GM23248 (cell line): ENCODE results near the gene TAMALIN. TPM values are rescaled to one million over a fixed set of nuclear protein-coding genes. Genes with fewer than 3 reads are reported as not detected.

Experiments used
- DNase-seq: peaks from one replicate; pipeline ENCODE4 v3.0.0-alpha.2; 2015
- H2AFZ ChIP-seq: fragments of 200-600 bp; sonication (generic); 2 replicates; pipeline ENCODE4 v1.6.1; 2016; ENCODE audit warnings: antibody characterized with exemption
- H3F3A ChIP-seq: fragments of 200-600 bp; sonication (generic); 2 replicates; pipeline ENCODE4 v1.6.1; 2016; ENCODE audit warnings: mild to moderate bottlenecking, antibody characterized with exemption, mixed run types; ENCODE audit not compliant: insufficient read depth
- H3K27ac ChIP-seq: fragments of 200-600 bp; sonication (generic); 2 replicates; pipeline ENCODE4 v1.5.1; 2016; ENCODE audit warnings: mild to moderate bottlenecking
- H3K27me3 ChIP-seq: fragments of 200-600 bp; sonication (generic); replicated peaks from 2 replicates; pipeline ENCODE4 v1.6.1; 2016; ENCODE audit warnings: mild to moderate bottlenecking; ENCODE audit not compliant: insufficient read depth
- H3K36me3 ChIP-seq: fragments of 200-600 bp; sonication (generic); 2 replicates; pipeline ENCODE4 v1.6.1; 2016; ENCODE audit warnings: low read depth, mild to moderate bottlenecking
- H3K4me1 ChIP-seq: fragments of 200-600 bp; sonication (generic); 2 replicates; pipeline ENCODE4 v1.6.1; 2016; ENCODE audit warnings: mild to moderate bottlenecking; ENCODE audit not compliant: insufficient read depth
- H3K4me2 ChIP-seq: fragments of 200-600 bp; sonication (generic); one replicate; pipeline ENCODE4 v1.6.1; 2016; ENCODE audit warnings: mild to moderate bottlenecking; ENCODE audit not compliant: unreplicated experiment
- H3K4me3 ChIP-seq: fragments of 200-600 bp; sonication (generic); 2 replicates; pipeline ENCODE4 v1.5.1; 2016; ENCODE audit warnings: mild to moderate bottlenecking
- H3K79me2 ChIP-seq: fragments of 200-600 bp; sonication (generic); 2 replicates; pipeline ENCODE4 v1.6.1; 2016; ENCODE audit warnings: mild to moderate bottlenecking; ENCODE audit not compliant: insufficient read depth
- H3K9ac ChIP-seq: fragments of 200-600 bp; sonication (generic); 2 replicates; pipeline ENCODE4 v1.6.1; 2016; ENCODE audit warnings: mild to moderate bottlenecking
- H3K9me2 ChIP-seq: fragments of 200-600 bp; sonication (generic); 2 replicates; pipeline ENCODE4 v1.6.1; 2016; ENCODE audit warnings: mixed run types, mild to moderate bottlenecking, moderate library complexity; ENCODE audit not compliant: insufficient read depth
- H3K9me3 ChIP-seq: fragments of 200-600 bp; sonication (generic); one replicate; pipeline ENCODE4 v1.6.1; 2017; ENCODE audit warnings: low read depth
- H4K20me1 ChIP-seq: fragments of 200-600 bp; sonication (generic); 2 replicates; pipeline ENCODE4 v1.6.0; 2016; ENCODE audit not compliant: insufficient read depth
- EZH2 ChIP-seq: fragments of 200-600 bp; sonication (generic); IDR thresholded peaks from 2 replicates; pipeline ENCODE4 v1.6.1; 2018; ENCODE audit warnings: antibody characterized with exemption, mild to moderate bottlenecking; ENCODE audit not compliant: insufficient read depth, poor library complexity, severe bottlenecking
- EZH2phosphoT487 ChIP-seq: fragments of 200-600 bp; sonication (generic); IDR thresholded peaks from 2 replicates; pipeline ENCODE4 v1.6.1; 2018; ENCODE audit warnings: antibody characterized with exemption, moderate library complexity, mild to moderate bottlenecking, low read depth; ENCODE audit not compliant: insufficient read depth
- WGBS, 2 experiments: methylation state at CpG; one replicate each; pipeline ENCODE4 v1.1.6; 2015 to 2017; ENCODE audit warnings: low lambda C conversion rate in 2 of 2, low coverage in 1 of 2; ENCODE audit errors: missing lambda C conversion rate in 2 of 2; 5-methylcytosine and 5-hydroxymethylcytosine counted together
- in situ Hi-C: fragments of 300-500 bp; cut with MboI; formaldehyde crosslinking; loops from 2 replicates; pipeline ENCODE4 v1.15.0; 2020
- polyA plus RNA-seq: library from polyadenylated mRNA; unstranded; fragments of >200 nt; fragmentation: Nextera tagmentation; extraction: Ambion mirVana; gene quantifications from 2 replicates; pipeline ENCODE4 v1.2.1, GENCODE V29; 2016
- total RNA-seq: library from RNA; depleted of rRNA; stranded (reverse); fragments of >200 nt; shearing (Covaris generic); gene quantifications from 2 replicates; pipeline ENCODE4 v1.2.3, GENCODE V29; 2014; rRNA removed

TAMALIN gene
- total RNA-seq (2.2 and 5.9 TPM in 2 replicates), polyA plus RNA-seq (not detected in 2 replicates)

GRCh38 chr12:52006726-52007157 is at the start of gene TAMALIN:
TAMALIN (plus strand) TSS chr12:52006946; CDS start chr12:52007020, 74 bp downstream.
- no peaks in the 10 kb centered on the region for H3K9me3 ChIP-seq
- peak within 1 kb of the TSS; percentile 76 for H3K4me2 ChIP-seq
- no peaks in the 10 kb centered on the region for H3K27me3 ChIP-seq
- no peak for TF ChIP-seq EZH2
- no peak for TF ChIP-seq EZH2phosphoT487
- 2 to 5% methylated on average over 15 to 38 of the region's 60 CpGs for WGBS, 2 experiments
- no peaks in the 10 kb centered on the region for H3K9me2 ChIP-seq
- peak within 1 kb of the TSS; percentile 54 for H2AFZ ChIP-seq
- H3K4me3 ChIP-seq = peak within 1 kb of the TSS; percentile 68
- H3K79me2 ChIP-seq = no peaks in the 10 kb centered on the region
- DNase-seq = peak; percentile 59
- H3K27ac ChIP-seq = no peak within 1 kb of the TSS
- H3F3A ChIP-seq = peaks cover 9% of the 10 kb centered on the region; the same call in 1 of the 2 replicates
- H4K20me1 ChIP-seq = no peaks in the 10 kb centered on the region
- H3K9ac ChIP-seq = peak within 1 kb of the TSS; percentile 54
- in situ Hi-C loops = no loop called here
- peaks cover 9% of the 10 kb centered on the region; the same call in 1 of the 2 replicates for H3K4me1 ChIP-seq
- H3K36me3 ChIP-seq = no peaks in the 10 kb centered on the region

- peaks cover 25% of the 10 kb centered on the region; the same call in 1 of the 2 replicates for H3F3A ChIP-seq
- WGBS, 2 experiments = 94 to 95% methylated on average over 13 of the region's 13 CpGs
- in situ Hi-C loops = no loop called here
Measured at GRCh38 chr12:51958542-51958941, 48.2 kb upstream of the TAMALIN start.

GRCh38 chr12:51959211-51959610 is 47.5 kb upstream of the TAMALIN start:
- H3F3A ChIP-seq = peaks cover 18% of the 10 kb centered on the region; the same call in 1 of the 2 replicates
- H3K36me3 ChIP-seq = peaks cover 4% of the 10 kb centered on the region; the same call in 1 of the 2 replicates
- 24 to 36% methylated on average over 3 of the region's 3 CpGs for WGBS, 2 experiments
- TF ChIP-seq EZH2phosphoT487 (no peak), EZH2 (no peak)
- peak; percentile 52 for DNase-seq
- H3K4me3 ChIP-seq = no peak overlapping the region
- in situ Hi-C loops = no loop called here
- no peak overlapping the region for H3K27ac ChIP-seq
- H2AFZ ChIP-seq = peak overlapping the region; percentile 53; the same call in 1 of the 2 replicates
- H3K4me2 ChIP-seq = peak overlapping the region; percentile 39
- no peaks in the 10 kb centered on the region for H3K9me2 ChIP-seq
- peaks cover 100% of the 10 kb centered on the region for H3K79me2 ChIP-seq
- H3K9ac ChIP-seq = no peak overlapping the region
- H3K9me3 ChIP-seq = no peaks in the 10 kb centered on the region
- no peaks in the 10 kb centered on the region for H3K27me3 ChIP-seq
- H3K4me1 ChIP-seq = peaks cover 32% of the 10 kb centered on the region
- peaks cover 7% of the 10 kb centered on the region; the same call in 1 of the 2 replicates for H4K20me1 ChIP-seq

More at GRCh38 chr12:51958542-51958941, 48.2 kb upstream of the TAMALIN start:
- H3K4me3 ChIP-seq = no peak overlapping the region
- H3K36me3 ChIP-seq = peaks cover 4% of the 10 kb centered on the region; the same call in 1 of the 2 replicates
- H3K27me3 ChIP-seq = no peaks in the 10 kb centered on the region
- peaks cover 100% of the 10 kb centered on the region for H3K79me2 ChIP-seq
- H3K9me2 ChIP-seq = no peaks in the 10 kb centered on the region
- peaks cover 7% of the 10 kb centered on the region; the same call in 1 of the 2 replicates for H4K20me1 ChIP-seq
- H2AFZ ChIP-seq = no peak overlapping the region
- no peak overlapping the region for H3K9ac ChIP-seq
- H3K4me2 ChIP-seq = no peak overlapping the region
- H3K4me1 ChIP-seq = peaks cover 39% of the 10 kb centered on the region
- no peaks in the 10 kb centered on the region for H3K9me3 ChIP-seq
- H3K27ac ChIP-seq = no peak overlapping the region
- DNase-seq = no peak
- no peak for TF ChIP-seq EZH2phosphoT487
- TF ChIP-seq EZH2 = no peak

GRCh38 chr12:51959921-51960320 is 46.8 kb upstream of the TAMALIN start:
- Histone ChIP-seq H3K4me1 (peaks cover 25% of the 10 kb centered on the region), H3K27me3 (no peaks in the 10 kb centered on the region), H3K27ac (no peak overlapping the region), H3K9me3 (no peaks in the 10 kb centered on the region), H3K4me3 (no peak overlapping the region), H3K4me2 (no peak overlapping the region), H3K9ac (no peak overlapping the region), H3K36me3 (peaks cover 4% of the 10 kb centered on the region; the same call in 1 of the 2 replicates), H3K79me2 (peaks cover 100% of the 10 kb centered on the region), H3K9me2 (no peaks in the 10 kb centered on the region), H3F3A (peaks cover 11% of the 10 kb centered on the region; the same call in 1 of the 2 replicates), H2AFZ (no peak overlapping the region), H4K20me1 (peaks cover 7% of the 10 kb centered on the region; the same call in 1 of the 2 replicates)
- DNase-seq = no peak
- in situ Hi-C loops = no loop called here
- no peak for TF ChIP-seq EZH2
- TF ChIP-seq EZH2phosphoT487 = no peak
- WGBS, 2 experiments = 91 to 94% methylated on average over 4 of the region's 4 CpGs
